ENCODE measurements around the gene MEGF10. TPM values are rescaled to one million over a fixed set of nuclear protein-coding genes. Genes with fewer than 3 reads are reported as not detected.

MEGF10 gene
- polyA plus RNA-seq, 3 donors = not detected

- Histone ChIP-seq H4K20me1 (ENCODE audit: insufficient read depth, low read length) (no peaks in the 10 kb centered on the region), H3K27ac (ENCODE audit: low read depth in 1 of 2, low read length in 2 of 2) (no peak overlapping the region), H3K4me1 (ENCODE audit: control insufficient read depth in 1 of 2, insufficient read depth in 2 of 2, low read length in 2 of 2) (no peaks in the 10 kb centered on the region), H3K36me3 (replicated peaks in 1 of 2; ENCODE audit: control insufficient read depth in 1 of 2, insufficient read depth in 2 of 2, low read length in 2 of 2) (no peaks in the 10 kb centered on the region), H3K9ac (ENCODE audit: insufficient read depth, low read length, poor library complexity, severe bottlenecking) (no peak overlapping the region), H3K79me2 (ENCODE audit: insufficient read depth, low read length) (no peaks in the 10 kb centered on the region), H3K4me2 (replicated peaks; ENCODE audit: extremely low read depth, low read length, poor library complexity, severe bottlenecking) (no peak overlapping the region), H3K27me3 (ENCODE audit: control insufficient read depth in 2 of 2, insufficient read depth in 2 of 2, low read length in 2 of 2) (no peaks in the 10 kb centered on the region), H3K4me3 (replicated peaks in 1 of 3; ENCODE audit: low read depth in 2 of 3, low read length in 3 of 3) (no peak overlapping the region), H3K9me3 (replicated peaks in 1 of 2; ENCODE audit: control insufficient read depth in 1 of 2, insufficient read depth in 1 of 2, low read length in 2 of 2) (no peaks in the 10 kb centered on the region), H2AFZ (ENCODE audit: insufficient read depth, low read depth, low read length, poor library complexity, severe bottlenecking) (no peak overlapping the region)
- WGBS (ENCODE audit: insufficient coverage) = no CpG with 5 or more reads among the region's 3 CpGs
- Mint-ChIP-seq H3K36me3 (no peaks in the 10 kb centered on the region), H3K9me3 (no peaks in the 10 kb centered on the region), H3K27ac (no peak overlapping the region), H3K27me3 (ENCODE audit: low read depth in 3 of 3) (peaks cover 0 to 2% (median 2%) of the 10 kb centered on the region in 3 donors), H3K4me1 (no peaks in the 10 kb centered on the region), H3K4me3 (no peak overlapping the region)
- intact Hi-C loops (cut with micrococcal nuclease) = no loop called here
- DNase-seq = no peak
- no peak for TF ChIP-seq CTCF (IDR thresholded peaks at IDR 0.05)
These were observed 42.9 kb downstream of the MEGF10 start for GRCh38 chr5:127333483-127333882.

- intact Hi-C loops (cut with micrococcal nuclease) = no loop called here
These were observed 44.8 kb downstream of the MEGF10 start for GRCh38 chr5:127335381-127335780.

More at GRCh38 chr5:127335381-127335780, 44.8 kb downstream of the MEGF10 start:
- Histone ChIP-seq H3K9ac (ENCODE audit: insufficient read depth, low read length, poor library complexity, severe bottlenecking) (no peak overlapping the region), H3K9me3 (replicated peaks in 1 of 2; ENCODE audit: control insufficient read depth in 1 of 2, insufficient read depth in 1 of 2, low read length in 2 of 2) (no peaks in the 10 kb centered on the region), H3K27me3 (ENCODE audit: control insufficient read depth in 2 of 2, insufficient read depth in 2 of 2, low read length in 2 of 2) (no peaks in the 10 kb centered on the region), H3K4me1 (ENCODE audit: control insufficient read depth in 1 of 2, insufficient read depth in 2 of 2, low read length in 2 of 2) (no peaks in the 10 kb centered on the region), H4K20me1 (ENCODE audit: insufficient read depth, low read length) (no peaks in the 10 kb centered on the region), H3K79me2 (ENCODE audit: insufficient read depth, low read length) (no peaks in the 10 kb centered on the region), H3K36me3 (replicated peaks in 1 of 2; ENCODE audit: control insufficient read depth in 1 of 2, insufficient read depth in 2 of 2, low read length in 2 of 2) (no peaks in the 10 kb centered on the region), H2AFZ (ENCODE audit: insufficient read depth, low read depth, low read length, poor library complexity, severe bottlenecking) (no peak overlapping the region), H3K4me3 (replicated peaks in 1 of 3; ENCODE audit: low read depth in 2 of 3, low read length in 3 of 3) (no peak overlapping the region), H3K4me2 (replicated peaks; ENCODE audit: extremely low read depth, low read length, poor library complexity, severe bottlenecking) (no peak overlapping the region), H3K27ac (ENCODE audit: low read depth in 1 of 2, low read length in 2 of 2) (no peak overlapping the region)
- H3K4me3 Mint-ChIP-seq = no peak overlapping the region
- H3K9me3 Mint-ChIP-seq = no peaks in the 10 kb centered on the region
- H3K27me3 Mint-ChIP-seq (ENCODE audit: low read depth in 3 of 3) = peaks cover 0 to 2% (median 0%) of the 10 kb centered on the region in 3 donors
- H3K27ac Mint-ChIP-seq = no peak overlapping the region
- no peak for TF ChIP-seq CTCF (IDR thresholded peaks at IDR 0.05)
- H3K36me3 Mint-ChIP-seq = no peaks in the 10 kb centered on the region
- H3K4me1 Mint-ChIP-seq = no peaks in the 10 kb centered on the region
- no peak for DNase-seq
- no CpG with 5 or more reads among the region's 2 CpGs for WGBS (ENCODE audit: insufficient coverage)
